Limb (tissue), 2 donors: ENCODE results near the gene RAMACL.

ENCODE experiments used
- DNase-seq, 2 donors: peaks; one replicate each; pipeline ENCODE4 v3.0.0-alpha.2; 2016; ENCODE audit errors: extremely low spot score in 2 of 2

RAMACL gene

GRCh38 chr6:166578536-166579236 lies 7.8 kb downstream of the RAMACL start:
- no peak for DNase-seq

GRCh38 chr6:166575205-166575604 lies 11.3 kb downstream of the RAMACL start:
- no peak for DNase-seq

- DNase-seq, result no peak
Measured at GRCh38 chr6:166573511-166574216, 12.8 kb downstream of the RAMACL start.

GRCh38 chr6:166572370-166573261 lies 13.9 kb downstream of the RAMACL start:
- peak in 1 of 2 donors; percentile 37 for DNase-seq

- no peak for DNase-seq
Measured at GRCh38 chr6:166570929-166571713, 15.4 kb downstream of the RAMACL start.

GRCh38 chr6:166569206-166569605 lies 17.3 kb downstream of the RAMACL start:
- no peak for DNase-seq

GRCh38 chr6:166567813-166568212 lies 18.7 kb downstream of the RAMACL start:
- no peak for DNase-seq

GRCh38 chr6:166567107-166567506 lies 19.4 kb downstream of the RAMACL start:
- no peak for DNase-seq

GRCh38 chr6:166566026-166567011 lies 20.2 kb downstream of the RAMACL start:
- DNase-seq, result no peak

- DNase-seq, result no peak
Measured at GRCh38 chr6:166565084-166565967, 21.2 kb downstream of the RAMACL start.

GRCh38 chr6:166563805-166564204 lies 22.7 kb downstream of the RAMACL start:
- DNase-seq, result no peak

GRCh38 chr6:166563200-166563599 lies 23.3 kb downstream of the RAMACL start:
- no peak for DNase-seq

GRCh38 chr6:166562726-166563125 lies 23.8 kb downstream of the RAMACL start:
- no peak for DNase-seq

- peak in 1 of 2 donors; percentile 58 for DNase-seq
Measured at GRCh38 chr6:166561771-166562359, 24.6 kb downstream of the RAMACL start.

GRCh38 chr6:166560222-166560621 lies 26.3 kb downstream of the RAMACL start:
- no peak for DNase-seq

- DNase-seq, result no peak
Measured at GRCh38 chr6:166559662-166560061, 26.8 kb downstream of the RAMACL start.

- DNase-seq, result no peak
Measured at GRCh38 chr6:166559211-166559610, 27.3 kb downstream of the RAMACL start.

GRCh38 chr6:166558156-166559005 lies 28.1 kb downstream of the RAMACL start:
- no peak for DNase-seq
